Measurements from ENCODE around the gene NR4A3.
A peak's percentile ranks its signal among the peaks of the same experiment; 100 is the strongest.

The NR4A3 gene

DNA sequence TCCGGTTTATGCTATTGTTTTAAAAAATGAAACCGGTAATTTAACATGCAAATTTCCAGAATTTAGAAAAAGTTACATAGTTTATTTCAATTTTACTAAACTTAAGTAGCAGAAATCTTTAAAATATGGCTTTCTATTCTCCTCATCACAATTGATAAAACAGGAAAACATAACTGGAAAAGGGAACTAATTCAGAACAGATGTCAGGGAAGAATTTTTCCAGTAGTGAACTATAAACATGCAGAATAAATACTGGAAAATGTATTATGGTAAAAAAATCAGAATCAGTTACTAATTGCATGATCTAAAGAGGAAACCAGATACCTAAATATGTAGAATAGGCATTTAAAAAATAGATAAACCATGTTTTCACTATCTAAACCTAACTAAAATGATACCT, 7.3 kb upstream of the NR4A3 start:
- DNase-seq (ENCODE audit: low read depth), result no peak

GRCh38 chr9:99816392-99816791, 5.3 kb upstream of the NR4A3 start:
- DNase-seq (ENCODE audit: low read depth), result no peak

DNA sequence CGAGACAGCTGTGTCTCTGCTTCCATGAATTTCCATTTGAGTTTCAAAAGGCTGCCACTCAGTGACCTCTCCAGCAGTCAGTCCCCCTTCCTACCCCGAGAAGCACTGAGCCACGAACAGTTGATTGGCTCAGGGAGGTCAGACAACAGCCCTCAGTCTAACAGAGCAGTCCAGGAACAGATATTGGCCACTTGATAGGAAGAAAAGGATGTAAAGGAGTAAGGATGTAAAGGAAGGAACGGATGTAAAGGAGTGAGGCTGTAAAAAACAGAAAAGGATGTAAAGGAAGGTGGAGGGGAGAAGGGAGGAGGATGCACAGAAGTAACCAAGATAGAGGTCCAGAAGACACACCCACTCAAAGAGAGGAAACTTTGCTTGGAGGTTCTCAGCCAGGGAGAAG, 3.2 kb upstream of the NR4A3 start:
- no peak for DNase-seq (ENCODE audit: low read depth)

GRCh38 chr9:99819123-99819855, 2.4 kb upstream of the NR4A3 start:
- DNase-seq (ENCODE audit: low read depth), result peak; percentile 90

DNA sequence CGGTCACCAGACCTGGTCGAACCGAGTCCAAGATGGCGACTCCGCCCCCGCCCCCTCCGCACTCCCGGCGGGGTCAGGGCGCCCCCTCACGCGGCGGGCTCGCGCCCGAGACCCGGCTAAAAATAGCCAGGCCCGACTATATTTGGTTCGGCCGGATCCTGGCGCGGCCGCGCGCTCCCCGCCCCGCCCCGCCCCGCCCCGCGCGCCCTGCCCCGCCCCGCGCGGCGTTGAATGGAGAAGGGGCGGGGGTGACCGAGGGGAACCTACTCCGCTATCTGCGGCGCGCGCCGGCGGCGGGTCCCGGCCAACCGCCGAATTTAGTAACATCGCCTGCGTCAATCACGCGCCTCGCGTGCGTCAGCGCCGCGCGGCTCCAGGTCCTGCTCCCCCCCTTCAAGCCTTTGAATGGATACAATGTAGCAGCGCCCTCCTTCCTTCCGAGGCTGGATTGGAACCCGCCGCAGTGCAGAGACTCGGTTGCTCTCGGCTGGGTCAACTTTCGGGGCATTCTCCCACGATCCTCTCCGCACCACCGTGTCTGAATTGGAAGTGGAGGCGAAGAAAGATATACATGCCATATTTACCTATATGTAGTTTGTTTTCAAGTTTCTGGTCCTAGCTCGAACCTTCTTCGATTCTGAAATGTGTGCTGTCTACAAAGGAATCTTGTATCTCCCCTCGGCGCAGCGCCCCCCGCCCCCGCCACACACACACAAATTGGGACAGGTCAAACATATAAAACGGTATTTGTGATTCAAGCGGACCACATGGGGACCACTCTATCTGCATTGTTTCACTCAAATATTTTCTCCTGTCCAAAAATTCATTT, 1.6 kb upstream of the NR4A3 start:
- peak; percentile 84 for DNase-seq (ENCODE audit: low read depth)

DNA sequence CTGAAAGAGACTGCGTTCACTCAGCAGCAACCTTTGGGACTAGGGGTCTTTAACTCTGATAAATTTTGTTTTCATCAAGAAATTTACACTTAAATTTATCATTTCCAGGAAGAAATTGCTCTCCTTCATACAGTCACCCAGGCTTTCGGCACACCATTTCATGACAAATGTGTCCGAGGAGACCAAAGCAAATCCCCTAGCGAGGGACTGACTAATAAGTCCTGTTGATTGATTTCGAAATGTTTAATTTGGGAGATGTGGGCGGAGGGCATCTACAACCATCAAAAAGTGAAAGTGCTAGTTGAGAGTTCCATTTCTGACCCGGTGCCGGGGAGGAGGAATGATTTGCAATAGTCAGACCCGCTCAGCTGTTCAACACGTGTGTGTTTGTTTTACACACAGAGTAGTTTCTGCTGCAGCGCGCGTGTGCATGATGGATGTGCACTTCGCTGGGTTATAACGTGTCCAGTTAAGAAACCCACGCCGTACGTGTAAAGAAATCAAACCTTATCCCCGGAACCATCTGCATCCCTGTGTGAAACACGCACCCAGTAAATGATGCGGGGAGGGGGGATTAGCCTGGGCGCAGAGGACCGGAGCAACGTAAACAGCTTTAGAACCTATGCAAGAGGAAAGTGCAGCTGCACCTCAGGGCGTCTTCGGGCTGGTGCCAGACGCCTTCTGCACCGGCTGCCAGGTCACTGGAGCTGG, 845 bp upstream of the NR4A3 start:
- DNase-seq (ENCODE audit: low read depth), result peak; percentile 9

DNA sequence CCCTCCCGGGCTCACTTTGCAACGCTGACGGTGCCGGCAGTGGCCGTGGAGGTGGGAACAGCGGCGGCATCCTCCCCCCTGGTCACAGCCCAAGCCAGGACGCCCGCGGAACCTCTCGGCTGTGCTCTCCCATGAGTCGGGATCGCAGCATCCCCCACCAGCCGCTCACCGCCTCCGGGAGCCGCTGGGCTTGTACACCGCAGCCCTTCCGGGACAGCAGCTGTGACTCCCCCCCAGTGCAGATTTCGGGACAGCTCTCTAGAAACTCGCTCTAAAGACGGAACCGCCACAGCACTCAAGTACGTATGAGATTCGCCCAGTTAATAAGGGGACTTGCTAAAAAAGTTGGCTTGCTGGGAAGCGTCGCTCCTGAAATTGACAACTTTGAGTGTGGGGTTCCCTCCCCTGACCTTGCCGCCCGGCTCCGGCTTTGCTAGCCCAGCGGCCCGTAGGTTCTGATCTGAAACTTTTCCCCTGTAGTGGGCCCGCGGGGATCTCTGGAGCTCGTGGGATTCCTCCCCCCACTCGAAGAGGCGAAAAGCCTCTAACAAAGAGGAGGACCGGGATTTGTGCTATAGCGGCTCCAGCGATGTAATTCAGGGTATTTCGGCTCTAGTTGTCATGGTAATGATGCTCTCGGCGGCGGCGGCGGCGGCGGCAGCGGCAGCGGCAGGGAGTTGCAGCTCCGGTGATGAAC, 572 bp downstream of the NR4A3 start:
- peak; percentile 15 for DNase-seq (ENCODE audit: low read depth)

DNA sequence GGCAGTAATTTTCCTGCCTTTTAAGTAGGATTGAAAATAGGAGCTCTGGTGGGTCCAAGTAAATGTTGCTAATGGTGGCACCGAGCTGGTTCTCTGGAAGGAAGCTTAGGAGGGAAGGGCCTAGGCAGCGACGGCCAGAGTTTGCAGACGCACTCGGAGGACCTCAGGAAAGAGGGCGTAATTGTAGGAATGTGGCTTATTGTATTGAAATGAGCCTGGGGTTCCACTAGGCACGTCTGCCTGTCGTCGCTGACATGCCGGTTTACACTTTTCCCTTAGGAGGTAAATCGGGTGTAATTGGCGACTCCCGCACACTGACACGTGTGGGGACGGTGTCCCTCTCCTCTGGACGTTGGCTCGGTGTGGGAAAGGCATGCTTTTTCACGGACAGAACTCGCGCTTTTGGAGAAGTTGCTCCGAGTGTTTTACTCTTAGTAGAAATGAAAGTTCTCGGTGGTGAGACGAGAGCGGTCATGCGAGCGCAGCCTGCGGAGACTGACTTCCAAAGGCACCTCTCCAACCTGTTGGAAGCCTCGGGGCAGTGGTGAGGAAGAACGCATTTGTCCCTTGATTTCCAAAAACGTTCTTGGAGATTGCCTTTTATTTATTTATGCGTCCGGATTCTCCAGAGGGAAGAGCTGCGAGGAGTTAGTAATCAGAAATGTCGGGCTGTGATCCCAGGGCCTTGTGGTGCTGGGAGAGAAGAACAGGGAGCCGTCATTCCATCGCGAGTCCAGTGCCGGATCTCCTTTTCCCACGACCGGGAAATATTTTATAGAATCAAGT, 1.3 kb downstream of the NR4A3 start:
- DNase-seq (ENCODE audit: low read depth), result no peak

DNA sequence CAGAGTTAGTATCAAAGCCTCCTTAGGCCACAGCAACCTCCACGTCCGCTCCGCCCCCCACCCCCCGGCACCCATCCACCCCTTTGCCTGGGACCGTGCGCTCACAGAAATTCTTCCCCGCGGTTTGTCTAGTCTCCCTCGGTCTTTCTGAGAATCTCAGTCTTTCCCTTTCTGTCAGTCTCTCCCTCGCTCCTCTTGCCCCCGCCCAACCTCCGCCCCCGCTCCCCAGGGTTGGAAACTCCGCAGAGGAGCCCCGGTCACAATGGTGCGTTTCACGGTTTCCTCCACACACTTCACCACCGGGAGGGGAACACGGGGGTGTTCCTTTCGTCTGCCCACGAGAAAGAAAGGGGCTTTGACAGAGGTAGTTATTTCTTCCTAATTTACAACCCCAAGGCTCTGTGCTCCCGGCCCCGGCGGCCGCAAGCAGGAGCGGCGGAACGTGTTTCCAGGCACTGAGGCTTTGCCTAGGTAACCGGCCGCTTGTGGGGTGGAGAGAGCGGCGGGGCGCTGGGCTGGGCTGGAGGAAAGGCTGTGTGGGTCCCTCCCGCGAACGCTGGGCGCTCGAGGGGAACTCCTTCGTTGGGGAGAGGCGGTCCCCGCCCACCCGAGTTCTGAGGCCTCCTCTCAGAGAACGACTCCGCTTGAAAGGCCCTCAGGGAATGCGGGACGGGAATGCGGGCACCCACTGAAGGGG, 2.1 kb downstream of the NR4A3 start:
- peak; percentile 25 for DNase-seq (ENCODE audit: low read depth)

DNA sequence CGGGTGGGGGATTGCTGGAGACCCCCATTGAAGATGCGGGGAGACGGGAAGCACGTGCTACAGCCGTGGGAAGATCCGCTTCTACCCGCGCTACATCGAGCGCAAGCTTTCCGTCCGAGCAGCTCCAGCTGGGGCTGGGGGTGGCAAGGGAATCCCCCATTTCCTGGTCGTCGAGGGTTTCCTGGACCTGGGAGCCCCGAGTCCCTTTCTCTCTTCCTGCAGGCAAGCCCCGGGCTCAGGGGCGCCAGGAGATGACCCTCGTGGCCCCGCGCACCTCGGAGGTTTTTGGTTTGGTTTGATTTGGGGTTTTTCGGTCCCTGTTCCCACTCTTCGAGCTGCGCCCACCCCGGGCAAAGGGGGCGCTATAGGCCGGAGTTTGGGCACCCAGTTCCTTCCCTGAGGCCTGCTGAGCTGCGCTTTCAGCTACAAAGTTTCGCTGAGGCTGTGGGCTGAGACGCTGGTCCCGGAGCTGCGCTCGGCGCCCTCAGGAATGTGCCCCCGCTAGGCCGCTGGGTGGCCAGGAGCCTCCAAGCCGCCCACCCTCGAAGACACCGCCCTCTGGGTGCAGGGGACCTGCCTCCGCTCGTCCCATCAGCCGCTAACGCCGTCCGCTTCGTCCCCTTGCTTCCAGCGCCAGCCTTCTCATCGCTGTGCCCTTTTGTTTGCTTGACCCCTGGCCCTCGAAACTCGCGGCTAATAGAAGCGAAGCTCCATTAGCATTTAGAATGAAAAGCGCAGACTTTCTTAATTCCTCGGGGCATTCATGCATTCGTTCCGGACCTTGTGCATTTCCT, 2.9 kb downstream of the NR4A3 start:
- peak; percentile 24 for DNase-seq (ENCODE audit: low read depth)

- no peak for DNase-seq (ENCODE audit: low read depth)
Measured at GRCh38 chr9:99825172-99826046, 3.7 kb downstream of the NR4A3 start.

DNA sequence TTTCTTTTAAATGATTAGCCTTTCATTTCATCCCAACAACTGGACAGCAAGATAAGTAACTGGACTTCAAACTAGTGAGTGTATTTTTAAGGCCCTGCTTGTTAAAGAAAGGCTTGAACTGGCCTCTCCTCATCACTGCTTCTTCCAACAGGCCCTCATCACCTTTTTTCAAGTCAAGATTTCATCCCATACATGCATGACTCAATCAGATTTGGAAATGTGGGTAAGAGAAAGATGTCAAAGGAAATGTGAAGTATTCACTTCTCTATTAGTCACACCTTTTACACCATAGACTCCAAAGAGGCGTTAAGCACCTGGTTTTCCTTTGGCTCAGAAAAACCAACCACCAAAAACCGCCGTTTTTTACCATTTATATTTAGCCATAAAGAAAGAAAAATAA, 4.9 kb downstream of the NR4A3 start:
- DNase-seq (ENCODE audit: low read depth), result no peak

- no peak for DNase-seq (ENCODE audit: low read depth)
Measured at GRCh38 chr9:99827244-99827643, 5.6 kb downstream of the NR4A3 start.

GRCh38 chr9:99828054-99828416, 6.3 kb downstream of the NR4A3 start:
- DNase-seq (ENCODE audit: low read depth), result no peak

DNA sequence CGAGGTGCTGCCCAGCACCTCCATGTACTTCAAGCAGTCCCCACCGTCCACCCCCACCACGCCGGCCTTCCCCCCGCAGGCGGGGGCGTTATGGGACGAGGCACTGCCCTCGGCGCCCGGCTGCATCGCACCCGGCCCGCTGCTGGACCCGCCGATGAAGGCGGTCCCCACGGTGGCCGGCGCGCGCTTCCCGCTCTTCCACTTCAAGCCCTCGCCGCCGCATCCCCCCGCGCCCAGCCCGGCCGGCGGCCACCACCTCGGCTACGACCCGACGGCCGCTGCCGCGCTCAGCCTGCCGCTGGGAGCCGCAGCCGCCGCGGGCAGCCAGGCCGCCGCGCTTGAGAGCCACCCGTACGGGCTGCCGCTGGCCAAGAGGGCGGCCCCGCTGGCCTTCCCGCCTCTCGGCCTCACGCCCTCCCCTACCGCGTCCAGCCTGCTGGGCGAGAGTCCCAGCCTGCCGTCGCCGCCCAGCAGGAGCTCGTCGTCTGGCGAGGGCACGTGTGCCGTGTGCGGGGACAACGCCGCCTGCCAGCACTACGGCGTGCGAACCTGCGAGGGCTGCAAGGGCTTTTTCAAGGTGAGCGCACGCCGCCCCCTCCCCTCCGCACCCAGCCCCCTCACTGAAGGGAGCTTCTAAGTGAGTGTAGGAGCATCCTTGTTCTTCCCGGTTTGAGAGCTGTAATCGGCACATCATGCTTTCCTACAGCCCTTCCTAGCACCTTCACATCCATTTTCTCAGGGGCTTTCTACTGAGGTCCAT, 6.9 kb downstream of the NR4A3 start:
- no peak for DNase-seq (ENCODE audit: low read depth)

GRCh38 chr9:99831857-99832557, 10.3 kb downstream of the NR4A3 start:
- DNase-seq (ENCODE audit: low read depth), result no peak

- no peak for DNase-seq (ENCODE audit: low read depth)
Measured at GRCh38 chr9:99832558-99832864, 10.8 kb downstream of the NR4A3 start.

DNA sequence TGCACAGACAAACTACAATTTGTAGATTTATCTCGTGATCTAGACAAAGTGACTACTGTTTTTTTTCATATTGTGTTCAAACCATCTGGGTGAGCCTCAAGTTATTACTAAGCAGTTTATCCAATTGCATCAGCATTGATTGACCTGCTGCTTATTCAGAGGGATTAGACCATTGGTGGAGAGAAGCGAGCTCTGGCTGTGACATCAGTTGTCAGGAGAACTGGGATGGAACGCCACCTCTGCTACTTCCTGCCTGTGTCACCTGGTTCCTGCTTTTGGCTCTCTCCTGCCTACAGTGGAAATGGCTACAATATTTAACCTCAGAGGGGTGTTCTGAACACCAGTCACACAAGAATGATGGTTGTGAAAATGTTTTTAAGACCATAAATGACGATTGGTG, 12.1 kb downstream of the NR4A3 start:
- no peak for DNase-seq (ENCODE audit: low read depth)

Measured in activated T-helper 1 cell treated with Interleukin-2 at 50 U/mL for 16 hours (primary cell).